ENCODE measurements around the gene PRMT9. TPM values are rescaled to one million over a fixed set of nuclear protein-coding genes. Genes with fewer than 3 reads are reported as not detected.

Gene PRMT9
- total RNA-seq, 4 donors from 2014 or later: 22.9 to 28.3 (median 26.2) TPM

GRCh38 chr4:147655639-147656038 lies 28.3 kb downstream of the PRMT9 start:
- H3K9me3 ChIP-seq: no peaks in the 10 kb centered on the region
- no peak for TF ChIP-seq POLR2A (IDR thresholded peaks at IDR 0.05)
- TF ChIP-seq, protein P1, sequence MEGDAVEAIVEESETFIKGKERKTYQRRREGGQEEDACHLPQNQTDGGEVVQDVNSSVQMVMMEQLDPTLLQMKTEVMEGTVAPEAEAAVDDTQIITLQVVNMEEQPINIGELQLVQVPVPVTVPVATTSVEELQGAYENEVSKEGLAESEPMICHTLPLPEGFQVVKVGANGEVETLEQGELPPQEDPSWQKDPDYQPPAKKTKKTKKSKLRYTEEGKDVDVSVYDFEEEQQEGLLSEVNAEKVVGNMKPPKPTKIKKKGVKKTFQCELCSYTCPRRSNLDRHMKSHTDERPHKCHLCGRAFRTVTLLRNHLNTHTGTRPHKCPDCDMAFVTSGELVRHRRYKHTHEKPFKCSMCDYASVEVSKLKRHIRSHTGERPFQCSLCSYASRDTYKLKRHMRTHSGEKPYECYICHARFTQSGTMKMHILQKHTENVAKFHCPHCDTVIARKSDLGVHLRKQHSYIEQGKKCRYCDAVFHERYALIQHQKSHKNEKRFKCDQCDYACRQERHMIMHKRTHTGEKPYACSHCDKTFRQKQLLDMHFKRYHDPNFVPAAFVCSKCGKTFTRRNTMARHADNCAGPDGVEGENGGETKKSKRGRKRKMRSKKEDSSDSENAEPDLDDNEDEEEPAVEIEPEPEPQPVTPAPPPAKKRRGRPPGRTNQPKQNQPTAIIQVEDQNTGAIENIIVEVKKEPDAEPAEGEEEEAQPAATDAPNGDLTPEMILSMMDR (IDR thresholded peaks at IDR 0.05): no peak
- no peaks in the 10 kb centered on the region for H3K27me3 ChIP-seq
- WGBS, 2 donors: 97 to 98% methylated on average over 2 of the region's 2 CpGs
- DNase-seq: no peak
- no peak overlapping the region for H3K27ac ChIP-seq
- H3K4me3 ChIP-seq (replicated peaks in 1 of 3): no peak overlapping the region
- peaks cover 10 to 20% of the 10 kb centered on the region in 2 donors for H3K4me1 ChIP-seq
- intact Hi-C loops (cut with DNase I): no loop called here
- H3K36me3 ChIP-seq: no peaks in the 10 kb centered on the region

DNA sequence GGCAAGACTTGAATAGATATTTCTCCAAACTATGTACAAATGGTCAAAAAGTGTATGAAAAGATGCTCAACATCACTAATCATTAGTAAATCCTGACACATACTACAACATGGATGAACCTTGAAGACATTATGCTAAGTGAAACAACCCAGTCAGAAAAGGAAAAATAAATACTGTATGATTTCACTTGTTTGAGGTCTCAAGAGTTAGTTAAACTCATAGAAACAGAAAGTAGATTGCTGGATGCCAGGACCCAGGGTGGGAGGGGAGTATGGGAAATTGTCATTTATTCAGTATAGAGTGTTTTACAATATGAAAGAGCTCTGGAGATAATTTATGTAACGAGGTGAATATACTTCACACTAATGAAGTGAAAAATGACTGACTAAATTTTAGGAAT lies 32.4 kb downstream of the PRMT9 start:
- Histone ChIP-seq H3K4me1 (peaks cover 26 to 27% of the 10 kb centered on the region in 2 donors), H3K27ac (peak overlapping the region in 1 of 3 donors; percentile 3), H3K4me3 (replicated peaks in 1 of 3) (no peak overlapping the region), H3K27me3 (no peaks in the 10 kb centered on the region), H3K36me3 (no peaks in the 10 kb centered on the region), H3K9me3 (no peaks in the 10 kb centered on the region)
- 93 to 94% methylated on average over 1 of the region's 1 CpG for WGBS, 2 donors
- no peak for DNase-seq
- TF ChIP-seq, protein P1 (IDR thresholded peaks at IDR 0.05): no peak
- no peak for TF ChIP-seq POLR2A (IDR thresholded peaks at IDR 0.05)
- intact Hi-C loops (cut with DNase I): no loop called here

DNA sequence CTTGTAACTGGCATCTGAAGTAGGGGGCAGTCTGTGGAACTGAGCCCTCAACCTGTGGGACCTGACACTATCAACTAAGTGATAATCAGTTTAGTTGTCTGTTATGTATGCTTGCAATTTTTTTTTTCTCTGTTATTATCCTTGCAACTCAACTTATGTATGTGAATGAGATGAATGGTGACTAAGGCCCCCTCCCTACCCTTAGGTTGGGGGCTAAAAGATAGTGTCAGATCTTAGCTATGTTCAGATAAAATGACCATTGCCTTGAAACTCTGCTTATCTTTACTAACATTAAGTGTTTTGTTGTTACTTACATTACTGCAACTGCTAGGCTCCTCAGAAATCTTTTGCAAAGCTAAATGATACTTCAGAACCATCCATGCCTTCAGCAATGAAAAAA lies 35.3 kb downstream of the PRMT9 start:
- no peaks in the 10 kb centered on the region for H3K9me3 ChIP-seq
- TF ChIP-seq, protein P1 (IDR thresholded peaks at IDR 0.05): no peak
- no peak for TF ChIP-seq POLR2A (IDR thresholded peaks at IDR 0.05)
- intact Hi-C loops (cut with DNase I): no loop called here
- peak overlapping the region; percentile 64 to 78 (median 73) for H3K27ac ChIP-seq
- H3K27me3 ChIP-seq: no peaks in the 10 kb centered on the region
- peaks cover 31 to 40% of the 10 kb centered on the region in 2 donors for H3K4me1 ChIP-seq
- no peak for DNase-seq
- no peaks in the 10 kb centered on the region for H3K36me3 ChIP-seq
- H3K4me3 ChIP-seq (replicated peaks in 1 of 3): no peak overlapping the region

GRCh38 chr4:147645099-147645498 lies 38.9 kb downstream of the PRMT9 start:
- Histone ChIP-seq H3K36me3 (no peaks in the 10 kb centered on the region), H3K4me3 (replicated peaks in 1 of 3) (no peak overlapping the region), H3K9me3 (no peaks in the 10 kb centered on the region), H3K27ac (peak overlapping the region in 1 of 3 donors; percentile 64), H3K4me1 (peaks cover 23 to 37% of the 10 kb centered on the region in 2 donors), H3K27me3 (no peaks in the 10 kb centered on the region)
- intact Hi-C loops (cut with DNase I): no loop called here
- DNase-seq: no peak
- TF ChIP-seq, protein P1 (IDR thresholded peaks at IDR 0.05): no peak
- no peak for TF ChIP-seq POLR2A (IDR thresholded peaks at IDR 0.05)

DNA sequence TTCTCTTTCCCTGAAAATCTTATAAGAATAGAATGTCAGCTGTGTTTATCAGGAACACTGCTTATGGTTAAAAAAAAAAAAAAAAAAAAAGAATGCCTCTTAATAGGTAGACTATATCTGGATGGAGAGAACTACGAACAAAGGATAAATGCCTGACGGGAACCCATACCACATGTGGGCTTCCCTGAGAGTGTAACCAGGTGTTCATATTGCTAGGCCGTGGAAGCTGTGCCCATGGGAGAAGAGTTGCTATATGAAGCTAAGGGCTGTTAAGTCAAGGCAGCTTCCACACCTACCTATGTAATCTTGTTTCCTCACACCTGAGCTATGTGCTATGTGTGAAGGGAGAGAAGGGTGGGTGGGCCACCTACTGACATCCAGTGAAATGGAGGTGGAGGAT lies 39.5 kb downstream of the PRMT9 start:
- Histone ChIP-seq H3K27me3 (no peaks in the 10 kb centered on the region), H3K4me3 (replicated peaks in 1 of 3) (no peak overlapping the region), H3K4me1 (peaks cover 19 to 30% of the 10 kb centered on the region in 2 donors), H3K9me3 (no peaks in the 10 kb centered on the region), H3K27ac (peak overlapping the region in 1 of 3 donors; percentile 41), H3K36me3 (no peaks in the 10 kb centered on the region)
- intact Hi-C loops (cut with DNase I): no loop called here
- TF ChIP-seq POLR2A (IDR thresholded peaks at IDR 0.05): no peak
- TF ChIP-seq, protein P1 (IDR thresholded peaks at IDR 0.05): no peak
- no peak for DNase-seq
- WGBS, 2 donors: 94 to 98% methylated on average over 3 of the region's 3 CpGs
